ENCODE results near the gene EPYC.
"Not testable (repeated sequence)": the region's sequence is repeated elsewhere in the genome, so short reads cannot be mapped to it uniquely, and the experiment has no call there.

Gene EPYC

DNA sequence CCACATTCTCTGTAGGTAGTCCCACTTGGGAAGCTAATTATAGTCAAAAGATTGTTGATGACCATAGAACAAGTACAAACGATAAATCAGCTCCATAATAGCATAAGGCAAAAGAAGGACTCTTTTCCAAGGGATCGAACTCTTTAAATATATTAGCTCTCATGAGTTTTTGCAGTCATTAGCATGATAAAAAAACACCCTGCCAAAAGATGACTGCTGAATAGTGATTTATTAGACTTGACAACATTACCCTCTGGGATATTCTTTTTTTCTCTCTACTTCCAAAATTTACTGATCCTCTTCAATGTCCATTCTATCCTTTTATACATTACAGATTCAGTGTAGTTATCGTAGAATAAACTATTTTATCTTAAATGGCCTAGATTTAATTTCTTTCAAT, 14.2 kb downstream of the EPYC start:
- DNase-seq (ENCODE audit: low read depth in 2 of 2): no peak

DNA sequence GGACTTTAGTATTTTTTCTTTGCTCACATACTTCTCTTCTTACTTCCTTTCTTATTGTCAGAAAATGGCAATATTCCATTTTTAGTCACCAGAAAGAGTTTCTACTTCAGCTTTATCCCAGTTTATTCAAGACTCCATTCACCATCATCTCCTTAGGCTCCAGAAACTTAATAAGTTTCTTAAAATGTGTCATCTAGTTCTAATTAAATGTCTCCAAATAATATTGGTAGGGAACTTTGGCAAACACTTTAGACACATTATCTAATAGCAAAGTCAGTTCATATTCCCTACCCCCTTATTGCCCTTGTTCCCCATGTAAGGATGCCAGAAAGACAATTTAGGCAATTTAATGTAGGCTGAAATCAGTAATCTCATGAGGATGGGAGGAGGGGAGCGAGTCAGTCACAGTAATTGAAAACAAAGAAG, 15.1 kb downstream of the EPYC start:
- DNase-seq (ENCODE audit: low read depth in 2 of 2): no peak

DNA sequence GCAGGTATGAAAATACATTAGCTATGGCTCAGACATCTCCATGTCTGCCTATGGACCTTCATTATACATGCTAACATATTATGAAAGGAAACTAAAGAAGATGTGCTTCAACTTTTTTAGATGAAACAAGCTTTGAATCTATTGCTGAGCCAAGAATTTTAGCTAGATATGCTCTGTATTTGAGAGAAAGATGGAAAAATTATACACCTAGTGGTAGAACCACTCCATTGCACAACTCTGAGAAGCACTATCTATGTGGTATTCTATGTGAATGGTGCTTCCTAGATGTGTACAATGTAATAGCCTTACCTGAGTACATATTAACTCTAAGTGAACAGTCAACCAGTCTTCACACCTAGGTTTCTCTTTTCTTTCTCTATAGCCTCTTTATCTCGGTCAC, 17.3 kb downstream of the EPYC start:
- no peak for DNase-seq (ENCODE audit: low read depth in 2 of 2)

DNA sequence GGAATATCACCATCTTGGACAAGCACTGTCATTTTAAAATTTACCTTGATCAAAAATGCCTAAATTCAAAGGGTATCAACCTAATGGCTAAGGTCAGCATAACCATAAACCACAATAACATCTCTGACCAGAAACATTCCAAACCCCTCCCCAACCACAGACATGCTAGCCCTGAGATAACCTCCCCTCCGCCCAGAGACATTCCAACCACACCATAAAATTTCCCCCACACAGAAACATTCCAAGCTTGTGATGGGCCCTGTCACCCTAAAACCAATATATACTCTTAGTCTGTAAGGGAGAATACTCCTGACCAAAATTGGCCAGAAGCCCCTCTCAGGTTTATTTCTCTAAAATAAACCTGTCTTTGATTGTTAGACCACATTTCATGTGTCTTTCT, 17.7 kb downstream of the EPYC start:
- DNase-seq (ENCODE audit: low read depth in 2 of 2): no peak

DNA sequence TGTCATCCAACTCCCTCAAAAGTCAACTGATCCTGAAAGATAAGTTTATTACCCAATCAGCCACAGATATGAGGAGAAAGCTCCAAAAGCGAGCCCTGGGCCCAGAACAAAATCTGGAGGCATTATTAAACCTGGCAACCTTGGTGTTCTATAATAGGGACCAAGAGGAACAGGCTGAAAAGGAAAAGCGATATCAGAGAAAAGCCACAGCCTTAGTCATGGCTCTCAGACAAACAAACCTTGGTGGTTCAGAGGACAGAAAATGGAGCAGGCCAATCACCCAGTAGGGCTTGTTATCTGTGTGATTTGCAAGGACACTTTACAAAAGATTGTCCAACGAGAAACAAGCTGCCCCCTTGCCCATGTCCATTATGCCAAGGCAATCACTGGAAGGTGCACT, 19.4 kb downstream of the EPYC start:
- not testable (repeated sequence) for DNase-seq (ENCODE audit: low read depth in 2 of 2)

DNA sequence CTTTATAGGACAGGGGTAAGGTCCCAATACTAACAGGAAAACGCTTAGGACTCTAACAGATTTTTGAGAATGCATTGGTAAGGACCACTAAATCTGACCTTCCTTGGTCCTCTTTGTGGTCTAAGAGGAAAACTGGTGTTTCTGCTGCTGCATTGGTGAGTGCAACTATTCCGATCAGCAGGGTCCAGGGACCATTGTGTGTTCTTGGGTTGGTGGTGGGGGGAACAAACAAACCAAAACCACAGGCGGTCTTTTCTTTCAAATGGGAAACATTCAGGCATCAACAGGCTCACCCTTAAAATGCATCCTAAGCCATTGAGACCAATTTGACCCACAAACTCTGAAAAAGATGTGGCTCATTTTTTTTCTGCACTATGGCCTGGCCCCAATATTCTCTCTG, 20.7 kb downstream of the EPYC start:
- DNase-seq (ENCODE audit: low read depth in 2 of 2): no peak

DNA sequence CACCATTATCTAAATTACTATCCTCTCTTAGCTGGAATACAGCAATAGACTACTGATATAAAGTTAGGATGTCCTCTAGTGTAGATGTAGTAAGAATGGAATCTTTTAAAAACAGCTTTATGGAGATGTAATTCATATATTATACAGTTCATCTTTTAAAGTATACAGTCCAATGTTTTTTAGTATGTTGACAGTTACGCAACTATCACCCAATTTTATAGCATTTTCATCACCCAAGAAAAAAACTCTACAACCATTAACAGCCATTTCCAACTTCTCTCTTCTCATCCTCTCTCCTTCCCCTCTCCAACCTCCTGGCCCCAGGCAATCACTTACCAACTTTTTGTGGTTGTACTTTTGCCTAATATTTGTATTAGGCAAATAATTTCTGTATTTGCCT, 22.6 kb downstream of the EPYC start:
- DNase-seq (ENCODE audit: low read depth in 2 of 2): no peak

DNA sequence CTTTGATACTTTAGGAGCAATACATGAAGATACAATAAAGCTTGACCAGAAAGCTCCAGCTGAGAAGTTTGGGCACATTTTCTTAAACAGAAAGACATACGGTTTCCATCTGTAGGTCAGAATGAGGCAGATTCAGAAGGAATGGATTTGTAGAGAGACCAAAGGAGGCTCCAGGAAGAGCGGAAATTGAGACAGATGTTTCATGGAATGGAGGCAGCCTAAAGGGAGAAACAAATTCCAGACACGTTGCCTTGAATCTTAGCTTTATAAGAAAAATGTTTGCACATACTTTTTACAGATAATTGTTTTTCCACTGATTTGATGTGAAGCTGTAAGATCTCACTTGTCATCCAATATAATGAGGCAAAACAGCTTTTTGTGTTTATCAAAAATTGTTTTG, 24.8 kb downstream of the EPYC start:
- DNase-seq (ENCODE audit: low read depth in 2 of 2): no peak

DNA sequence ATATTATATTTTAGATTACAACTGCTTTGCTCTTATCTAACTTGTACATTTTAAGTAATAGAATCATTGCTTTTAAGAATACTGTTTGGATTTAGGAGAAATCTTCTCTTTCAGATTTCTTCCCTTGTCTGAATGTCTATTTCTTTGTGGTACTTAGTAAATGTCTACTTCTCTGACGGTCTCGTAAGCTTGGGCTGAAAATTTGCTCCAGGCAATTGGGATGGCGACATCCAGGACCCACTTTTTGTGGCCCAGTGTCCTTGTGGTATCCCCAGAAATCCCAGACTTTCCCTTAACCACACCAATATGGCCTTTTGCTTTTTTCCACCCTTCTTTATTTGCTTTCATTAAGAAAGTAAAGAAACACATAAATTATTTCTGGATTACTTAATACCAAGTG, 25.8 kb downstream of the EPYC start:
- DNase-seq (ENCODE audit: low read depth in 2 of 2): no peak

DNA sequence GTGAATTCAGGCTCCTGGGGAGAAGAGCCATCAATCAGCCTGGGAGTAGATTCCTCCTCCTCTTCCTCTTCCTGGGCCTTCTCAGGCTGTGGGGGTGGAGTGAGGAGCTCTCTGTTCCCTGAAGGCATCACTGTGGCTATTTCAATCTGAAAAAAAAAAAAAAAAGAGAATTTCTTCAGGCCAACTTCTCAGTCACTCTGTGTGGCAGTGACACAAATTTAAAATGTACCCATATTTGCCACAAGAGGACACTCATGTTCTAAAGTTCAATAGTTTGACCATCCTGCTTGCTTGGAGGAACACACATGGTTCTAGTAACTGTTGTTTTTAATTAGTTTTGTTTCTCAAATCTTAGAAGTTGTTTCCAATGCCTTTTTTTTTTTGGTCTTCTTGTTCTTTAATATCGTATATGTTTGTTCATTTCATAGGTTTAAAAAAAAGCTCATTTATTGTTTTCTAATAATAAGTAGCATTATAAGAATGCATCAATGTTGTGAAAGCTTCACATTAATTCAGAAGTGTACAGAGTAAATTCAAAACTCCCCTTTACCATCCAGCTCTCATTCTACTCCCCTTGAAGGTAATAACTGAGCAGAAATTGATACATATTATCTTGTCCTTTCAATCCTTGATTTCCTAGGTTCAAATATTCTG, 26.5 kb downstream of the EPYC start:
- no peak for DNase-seq (ENCODE audit: low read depth in 2 of 2)

DNA sequence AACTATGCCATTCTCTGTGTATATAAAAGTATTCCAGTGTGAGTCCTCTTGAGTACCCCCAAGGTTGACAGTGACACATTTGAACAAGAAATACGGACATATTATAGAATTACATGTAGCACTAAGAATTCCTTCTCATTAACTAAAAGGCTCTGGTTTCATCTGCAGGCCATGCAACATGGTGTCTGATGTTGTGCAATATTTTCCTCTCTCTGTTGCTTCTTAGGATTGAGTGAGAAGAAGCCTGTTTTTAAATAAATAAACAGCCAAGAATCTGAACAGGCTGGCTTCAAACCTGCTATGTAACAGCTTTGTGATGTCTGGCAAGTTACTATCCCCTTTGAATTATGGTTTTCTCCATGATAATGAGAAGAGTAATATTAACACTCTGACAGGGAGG, 27.5 kb downstream of the EPYC start:
- DNase-seq (ENCODE audit: low read depth in 2 of 2): no peak

DNA sequence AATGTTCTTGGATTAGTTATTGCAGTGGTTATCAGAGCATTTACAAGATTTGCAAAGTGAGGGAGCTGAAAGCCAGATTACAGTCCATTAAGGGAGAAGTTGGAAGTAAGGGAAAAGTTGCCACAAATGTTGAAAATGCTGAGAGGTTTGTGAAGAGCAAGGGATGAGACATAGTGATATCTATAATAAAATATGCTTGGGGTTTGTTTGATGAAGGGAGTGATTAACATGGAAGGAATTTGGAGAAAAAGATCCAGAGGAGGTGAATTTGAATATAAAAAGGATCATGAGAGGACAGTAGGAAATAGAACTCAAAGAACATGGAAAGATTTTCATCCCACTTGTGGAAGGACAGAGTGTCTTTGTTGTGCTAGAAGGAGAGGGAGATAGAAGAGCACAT, 30.5 kb downstream of the EPYC start:
- DNase-seq (ENCODE audit: low read depth in 2 of 2): no peak

DNA sequence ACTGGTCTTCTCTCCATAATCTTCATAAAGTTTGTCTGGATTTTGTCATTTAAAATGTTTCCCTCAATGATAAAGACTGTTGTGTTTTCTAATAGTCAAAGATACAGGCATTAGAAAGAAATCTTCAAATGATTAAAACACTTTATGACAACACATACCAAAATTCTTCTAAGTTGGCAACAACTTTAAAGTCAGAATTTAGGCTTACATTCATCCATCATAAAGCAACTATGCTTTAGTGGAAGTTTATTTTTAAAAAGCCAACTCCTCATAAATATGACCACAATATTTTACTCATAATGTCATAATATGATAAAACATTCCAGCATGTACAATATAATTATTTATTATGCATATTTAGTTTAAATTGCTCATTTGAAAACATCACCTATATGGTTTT, 32.5 kb downstream of the EPYC start:
- DNase-seq (ENCODE audit: low read depth in 2 of 2): no peak

DNA sequence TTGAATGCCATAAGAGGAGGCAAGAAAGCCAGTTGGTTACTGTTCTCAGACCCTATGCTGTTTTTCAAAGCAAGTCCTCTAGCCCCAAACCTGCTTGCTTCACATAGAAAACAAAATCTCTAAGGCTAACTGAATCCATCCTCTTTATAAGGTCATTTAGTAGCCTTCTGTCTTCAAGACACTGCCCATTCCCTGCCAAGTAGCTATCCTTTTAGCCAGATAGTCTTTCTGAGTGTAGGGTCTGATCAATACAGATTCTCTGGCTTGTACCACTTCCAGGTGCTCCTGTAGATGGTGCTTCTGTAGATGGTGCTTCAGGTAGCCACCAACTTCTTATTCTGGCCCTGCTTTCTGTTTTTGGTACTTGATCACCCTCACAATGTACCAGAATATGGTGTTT, 33.9 kb downstream of the EPYC start:
- no peak for DNase-seq (ENCODE audit: low read depth in 2 of 2)

DNA sequence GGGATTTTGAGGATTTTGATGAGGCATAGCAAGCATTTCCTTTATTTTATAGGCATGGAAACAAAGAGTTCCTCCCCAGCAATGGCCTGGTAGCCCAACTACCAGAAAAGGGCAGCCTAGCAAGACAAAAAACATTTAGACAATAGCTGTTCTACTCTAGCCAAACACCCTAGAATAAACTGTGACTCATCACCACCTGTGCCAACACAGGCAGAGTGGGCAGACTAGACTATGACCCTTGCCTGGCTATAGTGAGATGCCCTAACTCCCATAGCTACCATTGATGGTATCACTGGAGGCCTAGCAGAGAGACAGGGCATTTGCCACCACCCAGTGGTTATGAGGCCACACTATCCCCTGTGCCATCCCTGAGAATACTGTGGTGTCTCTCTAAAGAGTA, 34.3 kb downstream of the EPYC start:
- DNase-seq (ENCODE audit: low read depth in 2 of 2): no peak

DNA sequence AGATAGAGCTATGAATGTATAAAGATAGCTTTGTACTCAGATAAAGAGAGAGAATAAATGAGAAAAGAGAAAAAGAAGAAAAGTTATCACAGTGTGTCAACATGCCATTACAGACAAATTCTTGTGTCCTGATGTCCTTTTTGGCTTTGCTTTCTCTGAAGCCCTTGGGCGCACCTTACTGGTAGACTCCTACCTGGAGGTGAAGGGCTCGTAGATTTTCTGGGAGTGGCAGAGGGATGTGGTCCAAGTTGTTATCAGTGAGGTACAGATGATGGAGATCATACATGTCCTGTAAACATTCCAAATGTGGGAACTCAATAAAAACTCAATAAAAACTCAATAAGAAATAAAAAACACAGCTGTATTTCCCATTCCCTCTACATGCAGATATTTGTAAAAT, 34.9 kb downstream of the EPYC start:
- no peak for DNase-seq (ENCODE audit: low read depth in 2 of 2)

DNA sequence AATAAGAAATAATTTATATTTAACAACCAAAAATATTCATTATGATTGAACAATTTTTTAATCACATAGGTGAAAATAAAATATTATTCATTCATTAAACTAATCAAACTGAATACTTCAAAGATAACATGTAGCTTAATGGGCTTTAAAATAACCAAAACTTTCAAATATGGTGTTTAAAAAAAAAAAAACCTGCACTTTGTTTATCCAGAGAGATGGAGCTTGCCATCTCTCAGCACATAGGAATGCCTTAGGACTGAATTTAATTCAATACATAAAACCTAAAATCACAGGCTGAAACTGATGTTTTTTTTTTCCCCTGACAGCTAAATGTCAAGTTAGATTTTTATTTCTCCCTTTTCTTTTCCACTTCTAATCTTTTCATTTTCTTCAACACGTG, 35.4 kb downstream of the EPYC start:
- DNase-seq (ENCODE audit: low read depth in 2 of 2): no peak

DNA sequence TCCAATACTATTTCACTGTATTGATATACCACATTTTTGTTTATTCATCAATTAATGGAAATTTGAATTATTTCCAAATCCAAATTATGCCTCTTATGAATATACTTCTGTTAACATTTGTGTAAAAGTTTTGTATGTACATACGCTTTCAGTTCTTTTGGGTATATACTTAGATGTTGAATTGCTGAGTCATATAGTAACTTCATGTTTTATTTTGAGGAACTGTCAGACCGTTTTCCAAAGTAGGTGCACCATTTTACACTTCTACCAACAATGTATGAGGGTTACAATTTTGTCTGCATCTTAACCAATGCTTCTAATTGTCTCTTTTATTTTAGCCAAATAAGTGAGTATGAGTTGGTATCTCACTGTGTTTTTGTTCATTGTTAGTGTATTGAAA, 39.6 kb downstream of the EPYC start:
- no peak for DNase-seq (ENCODE audit: low read depth in 2 of 2)

DNA sequence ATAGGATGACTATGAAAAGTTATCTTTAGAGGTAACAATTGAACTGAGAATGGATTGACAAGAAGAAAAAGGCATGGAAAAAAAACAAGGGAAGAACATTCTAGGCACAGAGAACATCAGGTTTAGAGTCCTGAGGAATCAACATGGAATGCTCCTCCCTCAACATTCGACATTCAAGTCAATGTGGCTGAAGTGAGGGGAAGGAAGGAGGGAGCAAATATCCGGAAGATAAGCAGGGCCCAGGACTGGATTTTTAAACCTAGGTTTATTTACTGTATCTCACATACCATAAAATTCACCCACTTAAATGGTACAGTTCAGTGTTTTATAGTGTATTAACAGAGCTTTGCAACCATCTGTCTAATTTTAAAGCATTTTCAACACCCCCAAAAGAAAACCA, 40.2 kb downstream of the EPYC start:
- no peak for DNase-seq (ENCODE audit: low read depth in 2 of 2)

DNA sequence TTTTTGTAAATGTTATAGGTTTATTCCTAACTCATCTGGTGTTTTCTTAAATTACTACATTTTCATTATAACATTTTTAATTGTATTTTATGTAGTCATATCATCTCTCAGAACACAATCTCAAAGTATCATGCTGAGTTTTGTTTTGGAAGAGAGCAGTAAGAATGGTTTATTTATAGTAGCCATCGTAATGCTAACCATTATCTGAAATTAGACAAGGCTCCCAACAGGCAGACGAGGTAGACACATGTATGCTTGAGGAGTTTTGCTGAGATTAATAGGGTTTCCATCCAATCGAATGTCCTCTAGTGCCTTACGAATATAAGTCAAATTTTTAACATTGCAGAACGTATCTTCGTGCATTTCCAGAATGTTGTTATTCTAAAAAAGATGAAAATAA, 40.8 kb downstream of the EPYC start:
- no peak for DNase-seq (ENCODE audit: low read depth in 2 of 2)

DNA sequence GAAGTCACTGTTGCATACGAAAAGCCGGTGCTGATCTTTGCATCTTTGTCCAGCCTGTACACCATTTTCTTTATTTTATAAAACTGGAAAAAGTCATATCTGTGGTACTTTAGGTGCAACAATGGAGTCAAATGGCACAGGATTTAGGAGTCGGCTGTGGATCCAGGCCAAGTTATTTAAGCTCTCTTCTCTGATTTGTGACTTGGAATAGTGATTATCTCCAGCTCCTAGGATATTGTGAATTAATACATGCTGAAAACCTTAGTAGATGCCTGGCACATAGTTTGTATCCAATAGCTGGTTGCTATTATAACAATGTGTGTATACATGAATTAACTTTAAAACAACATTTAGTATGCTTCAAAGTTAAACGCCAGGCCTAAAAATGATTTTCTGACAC, 43.6 kb downstream of the EPYC start:
- DNase-seq (ENCODE audit: low read depth in 2 of 2): no peak

DNA sequence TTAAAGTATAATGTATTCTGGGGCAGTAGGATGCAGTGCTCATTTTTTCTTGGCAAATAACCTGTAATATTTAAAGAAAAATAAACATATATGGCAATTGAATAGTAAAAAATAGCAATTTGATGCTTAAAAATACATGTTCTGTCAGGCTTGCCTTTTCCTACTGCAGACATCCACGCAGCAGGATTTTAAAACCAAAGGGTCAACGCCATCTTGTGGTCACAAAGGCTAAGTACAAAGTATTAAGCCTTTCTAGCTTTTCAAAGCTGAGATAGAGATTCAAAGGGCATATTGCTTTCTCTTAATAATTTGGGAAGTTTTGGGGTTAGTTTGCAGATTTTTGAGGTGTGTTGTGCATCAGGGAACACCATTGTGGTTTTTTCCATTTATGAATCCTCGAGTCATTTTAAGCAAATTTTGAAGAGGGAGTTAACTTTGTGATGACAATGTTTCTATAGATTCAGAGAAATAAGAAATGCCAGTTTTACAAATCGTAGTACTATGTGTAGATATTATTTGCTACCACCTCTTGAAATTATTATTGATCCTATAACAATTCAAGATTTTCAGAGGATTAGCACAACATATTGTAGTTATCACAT, 45.1 kb downstream of the EPYC start:
- no peak for DNase-seq (ENCODE audit: low read depth in 2 of 2)

DNA sequence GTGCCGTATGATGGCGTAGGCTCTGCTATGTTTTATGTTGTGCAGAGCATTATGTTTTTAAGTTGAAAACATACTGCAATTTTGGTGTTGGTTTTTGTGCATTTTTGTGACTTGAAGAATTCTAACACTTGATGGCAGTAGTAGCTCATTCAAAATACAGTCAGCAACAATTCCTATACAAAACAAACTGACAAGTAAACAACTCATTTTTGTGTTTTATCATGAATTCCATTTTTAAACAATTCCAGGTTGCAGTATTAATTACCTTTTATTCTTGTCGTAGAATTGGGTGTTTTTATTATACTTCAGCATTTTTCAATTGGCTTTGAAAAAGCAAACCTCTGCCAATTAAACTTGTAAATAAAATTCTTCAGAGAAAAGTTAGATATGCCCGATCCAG, 45.7 kb downstream of the EPYC start:
- no peak for DNase-seq (ENCODE audit: low read depth in 2 of 2)

DNA sequence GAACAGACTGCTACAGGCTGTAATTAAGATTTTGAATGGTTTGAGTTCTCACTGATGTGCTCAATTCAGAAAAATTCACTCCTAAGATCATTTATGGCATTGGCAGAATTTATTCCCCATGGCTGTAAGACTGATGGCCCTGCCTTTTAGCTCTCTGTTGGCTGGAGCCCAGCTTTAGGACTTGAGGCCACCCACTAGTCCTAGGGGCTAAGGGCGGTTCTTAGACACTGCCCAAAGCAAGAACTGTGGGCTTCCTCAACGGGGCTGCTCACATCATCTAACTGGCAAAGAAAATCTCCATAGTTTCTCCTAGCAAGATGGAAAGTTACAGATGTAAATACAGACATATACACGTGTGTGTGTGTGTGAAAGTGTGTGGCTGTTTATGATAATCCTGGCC, 46.4 kb downstream of the EPYC start:
- DNase-seq (ENCODE audit: low read depth in 2 of 2): no peak

All from stimulated activated CD4-positive, alpha-beta T cell treated with anti-CD3 and anti-CD28 coated beads, Interleukin-1b, Interleukin-23, amount 100 ng/mL, for 1 hour (primary cell).